ENCODE data around the gene GTF2I.
"Not testable (repeated sequence)": the region's sequence is repeated elsewhere in the genome, so short reads cannot be mapped to it uniquely, and the experiment has no call there.

The GTF2I gene

GRCh38 chr7:74690474-74690873, 33.0 kb downstream of the GTF2I start:
- DNase-seq: no peak
- Histone ChIP-seq H3K4me3 (ENCODE audit: low read depth in 1 of 2, low read length in 2 of 2) (no peak overlapping the region), H3K9me3 (ENCODE audit: insufficient read depth, low read length, severe bottlenecking) (peaks cover 4% of the 10 kb centered on the region), H3K27me3 (ENCODE audit: insufficient read depth, low read length, poor library complexity) (no peaks in the 10 kb centered on the region), H3K27ac (ENCODE audit: low read length) (no peak overlapping the region), H3K4me2 (ENCODE audit: insufficient read depth, low read length) (no peak overlapping the region), H2AFZ (ENCODE audit: low read depth, low read length) (no peak overlapping the region), H3K36me3 (ENCODE audit: insufficient read depth, low read length) (peaks cover 81% of the 10 kb centered on the region), H3K79me2 (ENCODE audit: insufficient read depth, low read length) (peaks cover 93% of the 10 kb centered on the region), H3K4me1 (ENCODE audit: insufficient read depth, low read length) (no peaks in the 10 kb centered on the region), H3K9ac (ENCODE audit: low read depth, low read length) (no peak overlapping the region), H4K20me1 (ENCODE audit: insufficient read depth, low read length) (peaks cover 62% of the 10 kb centered on the region)
- TF ChIP-seq, protein P1, sequence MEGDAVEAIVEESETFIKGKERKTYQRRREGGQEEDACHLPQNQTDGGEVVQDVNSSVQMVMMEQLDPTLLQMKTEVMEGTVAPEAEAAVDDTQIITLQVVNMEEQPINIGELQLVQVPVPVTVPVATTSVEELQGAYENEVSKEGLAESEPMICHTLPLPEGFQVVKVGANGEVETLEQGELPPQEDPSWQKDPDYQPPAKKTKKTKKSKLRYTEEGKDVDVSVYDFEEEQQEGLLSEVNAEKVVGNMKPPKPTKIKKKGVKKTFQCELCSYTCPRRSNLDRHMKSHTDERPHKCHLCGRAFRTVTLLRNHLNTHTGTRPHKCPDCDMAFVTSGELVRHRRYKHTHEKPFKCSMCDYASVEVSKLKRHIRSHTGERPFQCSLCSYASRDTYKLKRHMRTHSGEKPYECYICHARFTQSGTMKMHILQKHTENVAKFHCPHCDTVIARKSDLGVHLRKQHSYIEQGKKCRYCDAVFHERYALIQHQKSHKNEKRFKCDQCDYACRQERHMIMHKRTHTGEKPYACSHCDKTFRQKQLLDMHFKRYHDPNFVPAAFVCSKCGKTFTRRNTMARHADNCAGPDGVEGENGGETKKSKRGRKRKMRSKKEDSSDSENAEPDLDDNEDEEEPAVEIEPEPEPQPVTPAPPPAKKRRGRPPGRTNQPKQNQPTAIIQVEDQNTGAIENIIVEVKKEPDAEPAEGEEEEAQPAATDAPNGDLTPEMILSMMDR (IDR thresholded peaks at IDR 0.05; ENCODE audit: borderline replicate concordance, extremely low read depth, low read length, poor library complexity, severe bottlenecking): no peak
- no peak for TF ChIP-seq EZH2 (IDR thresholded peaks at IDR 0.05; ENCODE audit: borderline replicate concordance, low read depth, low read length, severe bottlenecking)
- no peak for ATAC-seq (ENCODE audit: insufficient read depth, low read depth)

GRCh38 chr7:74704419-74704818, 46.9 kb downstream of the GTF2I start:
- Histone ChIP-seq H4K20me1 (ENCODE audit: insufficient read depth, low read length) (peaks cover 10% of the 10 kb centered on the region; the same call in 1 of the 2 replicates), H3K36me3 (ENCODE audit: insufficient read depth, low read length) (peaks cover 99% of the 10 kb centered on the region), H3K79me2 (ENCODE audit: insufficient read depth, low read length) (peaks cover 19% of the 10 kb centered on the region; the same call in 1 of the 2 replicates)
- H3K27me3 ChIP-seq (ENCODE audit: insufficient read depth, low read length, poor library complexity); H3K4me1 ChIP-seq (ENCODE audit: insufficient read depth, low read length); H3K9me3 ChIP-seq (ENCODE audit: insufficient read depth, low read length, severe bottlenecking); H2AFZ ChIP-seq (ENCODE audit: low read depth, low read length); H3K27ac ChIP-seq (ENCODE audit: low read length); H3K4me2 ChIP-seq (ENCODE audit: insufficient read depth, low read length); ATAC-seq (ENCODE audit: insufficient read depth, low read depth); H3K4me3 ChIP-seq (ENCODE audit: low read depth in 1 of 2, low read length in 2 of 2); DNase-seq; H3K9ac ChIP-seq (ENCODE audit: low read depth, low read length): not testable (repeated sequence)

GRCh38 chr7:74707238-74707637, 49.7 kb downstream of the GTF2I start:
- Histone ChIP-seq H3K9ac (ENCODE audit: low read depth, low read length) (no peak overlapping the region), H3K27ac (ENCODE audit: low read length) (no peak overlapping the region), H3K4me3 (ENCODE audit: low read depth in 1 of 2, low read length in 2 of 2) (no peak overlapping the region), H3K27me3 (ENCODE audit: insufficient read depth, low read length, poor library complexity) (no peaks in the 10 kb centered on the region), H3K36me3 (ENCODE audit: insufficient read depth, low read length) (peaks cover 98% of the 10 kb centered on the region), H2AFZ (ENCODE audit: low read depth, low read length) (no peak overlapping the region), H3K79me2 (ENCODE audit: insufficient read depth, low read length) (peaks cover 22% of the 10 kb centered on the region), H4K20me1 (ENCODE audit: insufficient read depth, low read length) (peaks cover 4% of the 10 kb centered on the region; the same call in 1 of the 2 replicates), H3K4me1 (ENCODE audit: insufficient read depth, low read length) (no peaks in the 10 kb centered on the region), H3K4me2 (ENCODE audit: insufficient read depth, low read length) (no peak overlapping the region), H3K9me3 (ENCODE audit: insufficient read depth, low read length, severe bottlenecking) (no peaks in the 10 kb centered on the region)
- DNase-seq: no peak
- no peak for ATAC-seq (ENCODE audit: insufficient read depth, low read depth)
- TF ChIP-seq, protein P1 (IDR thresholded peaks at IDR 0.05; ENCODE audit: borderline replicate concordance, extremely low read depth, low read length, poor library complexity, severe bottlenecking): no peak
- no peak for TF ChIP-seq EZH2 (IDR thresholded peaks at IDR 0.05; ENCODE audit: borderline replicate concordance, low read depth, low read length, severe bottlenecking)

GRCh38 chr7:74708569-74709275, 51.2 kb downstream of the GTF2I start:
- H3K36me3 ChIP-seq (ENCODE audit: insufficient read depth, low read length): peaks cover 98% of the 10 kb centered on the region
- ATAC-seq (ENCODE audit: insufficient read depth, low read depth): no peak
- H3K4me1 ChIP-seq (ENCODE audit: insufficient read depth, low read length): no peaks in the 10 kb centered on the region
- H4K20me1 ChIP-seq (ENCODE audit: insufficient read depth, low read length): peaks cover 2% of the 10 kb centered on the region; the same call in 1 of the 2 replicates
- no peak overlapping the region for H3K27ac ChIP-seq (ENCODE audit: low read length)
- H3K79me2 ChIP-seq (ENCODE audit: insufficient read depth, low read length): peaks cover 20% of the 10 kb centered on the region
- no peak for DNase-seq
- no peak overlapping the region for H3K4me2 ChIP-seq (ENCODE audit: insufficient read depth, low read length)
- TF ChIP-seq, protein P1 (IDR thresholded peaks at IDR 0.05; ENCODE audit: borderline replicate concordance, extremely low read depth, low read length, poor library complexity, severe bottlenecking): no peak
- TF ChIP-seq EZH2 (IDR thresholded peaks at IDR 0.05; ENCODE audit: borderline replicate concordance, low read depth, low read length, severe bottlenecking): no peak
- H3K27me3 ChIP-seq (ENCODE audit: insufficient read depth, low read length, poor library complexity): no peaks in the 10 kb centered on the region
- H3K4me3 ChIP-seq (ENCODE audit: low read depth in 1 of 2, low read length in 2 of 2): no peak overlapping the region
- no peak overlapping the region for H3K9ac ChIP-seq (ENCODE audit: low read depth, low read length)
- H2AFZ ChIP-seq (ENCODE audit: low read depth, low read length): no peak overlapping the region
- H3K9me3 ChIP-seq (ENCODE audit: insufficient read depth, low read length, severe bottlenecking): no peaks in the 10 kb centered on the region
